GM12892 (cell line): ENCODE data around the gene TENM3.

Experiments
- POLR2A ChIP-seq: IDR thresholded peaks from 2 replicates; pipeline ENCODE4 v1.6.1; 2011; ENCODE audit warnings: low read depth, low read length, control low read depth
- POLR2AphosphoS5 ChIP-seq: IDR thresholded peaks from 2 replicates; pipeline ENCODE4 v1.6.1; 2011; ENCODE audit warnings: low read depth, low read length, control low read depth
- TAF1 ChIP-seq: IDR thresholded peaks from 2 replicates; pipeline ENCODE4 v1.6.1; 2011; ENCODE audit warnings: low read depth, mild to moderate bottlenecking, control low read depth, low read length, borderline replicate concordance

GRCh38 chr4:182800216-182800515, 557.0 kb downstream of the TENM3 start:
- TF ChIP-seq POLR2A (no peak), TAF1 (no peak), POLR2AphosphoS5 (no peak)
